Right ventricle myocardium inferior (tissue), 1 donor: Measurements from ENCODE around the gene CPNE4. TPM values are rescaled to one million over a fixed set of nuclear protein-coding genes. Genes with fewer than 3 reads are reported as not detected.
"Not testable (repeated sequence)": the region's sequence is repeated elsewhere in the genome, so short reads cannot be mapped to it uniquely, and the experiment has no call there.

ENCODE experiments used
- ATAC-seq: fragments of 200-7000 bp; cut with Tn5 transposase; one replicate; pipeline ENCODE4 v1.9.1; 2020; ENCODE audit warnings: mild to moderate bottlenecking, moderate library complexity
- DNase-seq: peaks from one replicate; pipeline ENCODE4 v3.0.0; 2021; ENCODE audit errors: missing footprints
- intact Hi-C: fragments of 100-400 bp; cut with DNase I; formaldehyde crosslinking; loops from one replicate; pipeline ENCODE4 v1.11.0; 2022
- microRNA-seq: library from miRNA; unstranded; fragments of <30 nt; microRNA quantifications from one replicate; pipeline ENCODE4 v1.2.0, GENCODE V29; 2020
- total RNA-seq: library from RNA; stranded (reverse); fragmentation: NEBNext Ultra II Directional; extraction: Animal tissue kit (Norgen Biotek cat#: 25700); gene quantifications from one replicate; pipeline ENCODE4 v1.2.1, GENCODE V29; 2021
- donor health status: DM: no; HTN: yes; CAD: no; lungs with severe emphysema.

CPNE4 gene
- total RNA-seq, 1 donor from 2014 or later, result 41.0 TPM

GRCh38 chr3:131486545-131486944 lies 548.3 kb downstream of the CPNE4 start:
- ATAC-seq, intact Hi-C loops, DNase-seq: not testable (repeated sequence)

GRCh38 chr3:131485119-131485518 lies 549.7 kb downstream of the CPNE4 start:
- ATAC-seq, result no peak

GRCh38 chr3:131484496-131485111 lies 550.2 kb downstream of the CPNE4 start:
- ATAC-seq, result no peak
- DNase-seq, result no peak
- intact Hi-C loops, result no loop called here

More at GRCh38 chr3:131485119-131485518, 549.7 kb downstream of the CPNE4 start:
- DNase-seq, result no peak
- intact Hi-C loops, result no loop called here

Small RNA genes lying within 50 kb of the gene (microRNA-seq; reads per million reads assigned to microRNA genes)
- gene MIR5704, result not detected
